Caco-2 (cell line): Measurements from ENCODE around the gene DNAJB2. TPM values are rescaled to one million over a fixed set of nuclear protein-coding genes. Genes with fewer than 3 reads are reported as not detected.

ENCODE experiments used
- BruUV-seq: library from RNA; stranded (reverse); fragments of 400-500 nt; replicated peaks from 2 replicates; lab custom pipeline; 2021; lab: Mats Ljungman, UMichigan
- CTCF ChIA-PET: fragments of 300-600 bp; sonication (Branson Sonifier 250); formaldehyde crosslinking; loops from one replicate; lab custom pipeline; 2022; ENCODE audit warnings: antibody characterized with exemption; lab: Charles Lee
- POLR2A ChIA-PET: fragments of 300-600 bp; sonication (Branson Sonifier 250); formaldehyde crosslinking; loops from one replicate; lab custom pipeline; 2022; ENCODE audit warnings: antibody characterized with exemption; lab: Charles Lee
- DNase-seq, 2 experiments: peaks; one replicate each; pipeline versions ENCODE4 v3.0.0 to v3.0.0-alpha.2; 2020 to 2022
- H3K27me3 ChIP-seq: replicated peaks from 2 replicates; pipeline ENCODE4 v1.6.0; 2011; ENCODE audit warnings: low read length; ENCODE audit not compliant: control insufficient read depth, insufficient read depth
- H3K36me3 ChIP-seq: 2 replicates; pipeline ENCODE4 v1.5.1; 2011; ENCODE audit warnings: low read length; ENCODE audit not compliant: control insufficient read depth, insufficient read depth
- H3K4me1 ChIP-seq: fragments of 250-450 bp; sonication (Bioruptor Pico); 2 replicates; pipeline ENCODE4 v1.5.1; 2020; ENCODE audit warnings: mild to moderate bottlenecking
- H3K4me3 ChIP-seq: 2 replicates; pipeline ENCODE4 v1.5.1; 2011; ENCODE audit warnings: low read depth, mild to moderate bottlenecking, control low read depth, low read length
- H3K9me3 ChIP-seq: fragments of 250-450 bp; sonication (Bioruptor Pico); 2 replicates; pipeline ENCODE4 v1.5.1; 2020; ENCODE audit warnings: mild to moderate bottlenecking, moderate library complexity
- H3K27ac Mint-ChIP-seq: one replicate; pipeline ENCODE4 v1.8.0; 2022; ENCODE audit warnings: mixed read lengths; ENCODE audit not compliant: unreplicated experiment
- H3K27me3 Mint-ChIP-seq: one replicate; pipeline ENCODE4 v1.8.0; 2022; ENCODE audit warnings: mixed read lengths; ENCODE audit not compliant: insufficient read depth, unreplicated experiment
- H3K36me3 Mint-ChIP-seq: one replicate; pipeline ENCODE4 v1.8.0; 2022; ENCODE audit warnings: mild to moderate bottlenecking, mixed read lengths; ENCODE audit not compliant: insufficient read depth, unreplicated experiment
- H3K4me1 Mint-ChIP-seq: one replicate; pipeline ENCODE4 v1.8.0; 2022; ENCODE audit warnings: low read depth, mixed read lengths; ENCODE audit not compliant: unreplicated experiment
- H3K4me3 Mint-ChIP-seq: one replicate; pipeline ENCODE4 v1.8.0; 2022; ENCODE audit warnings: mild to moderate bottlenecking, moderate library complexity, mixed read lengths; ENCODE audit not compliant: unreplicated experiment
- H3K9me3 Mint-ChIP-seq: one replicate; pipeline ENCODE4 v1.8.0; 2022; ENCODE audit warnings: mixed read lengths; ENCODE audit not compliant: unreplicated experiment
- CTCF ChIP-seq, 2 experiments: fragments of 200-600 bp in 1 of 2; IDR thresholded peaks; 1 replicate in 1 of 2; 2 replicates in 1 of 2; pipeline versions ENCODE4 v1.5.1 to v1.8.0; 2011 to 2022; ENCODE audit warnings: antibody characterized with exemption in 1 of 2, control low read depth in 1 of 2, inconsistent platforms in 1 of 2, low read depth in 1 of 2, low read length in 1 of 2, mild to moderate bottlenecking in 1 of 2, moderate library complexity in 1 of 2; ENCODE audit not compliant: insufficient read depth in 1 of 2, severe bottlenecking in 1 of 2, unreplicated experiment in 1 of 2
- intact Hi-C: fragments of 100-400 bp; cut with micrococcal nuclease; formaldehyde crosslinking; loops from one replicate; pipeline ENCODE4 v1.10.0; 2022; ENCODE audit not compliant: unreplicated experiment
- total RNA-seq: library from RNA; stranded (reverse); gene quantifications from 2 replicates; pipeline ENCODE4 v1.2.3, GENCODE V29; 2022

The DNAJB2 gene
- total RNA-seq, 1 experiment from 2014 or later = 61.2 TPM

- ChIA-PET POLR2A (interaction anchor here (0.6 to 1.7 kb wide), 4 partner anchors 13 to 56 kb away, joined by 3 to 7 read pairs (median 4); no protein-coding TSS in a partner anchor), CTCF (interaction anchor here (0.6 to 1.6 kb wide), 8 partner anchors 20 to 200 kb away, joined by 3 to 29 read pairs (median 4); partner anchors contain the start of gene TUBA4A)
- H3K4me1 ChIP-seq = peaks cover 37% of the 10 kb centered on the region
- no peak for DNase-seq
- H3K36me3 ChIP-seq = no peaks in the 10 kb centered on the region
- peaks cover 4% of the 10 kb centered on the region for H3K36me3 Mint-ChIP-seq
- H3K4me3 Mint-ChIP-seq = no peak overlapping the region
- BruUV-seq = no TSS peak
- H3K27me3 Mint-ChIP-seq = no peaks in the 10 kb centered on the region
- H3K27ac Mint-ChIP-seq = peak overlapping the region; percentile 82
- H3K27me3 ChIP-seq = no peaks in the 10 kb centered on the region
- no peak overlapping the region for H3K4me3 ChIP-seq
- H3K4me1 Mint-ChIP-seq = peaks cover 11% of the 10 kb centered on the region
- H3K9me3 Mint-ChIP-seq = no peaks in the 10 kb centered on the region
- H3K9me3 ChIP-seq = no peaks in the 10 kb centered on the region
- no peak for TF ChIP-seq CTCF (IDR thresholded peaks at IDR 0.05; ENCODE audit: insufficient read depth in 1 of 2, low read depth in 1 of 2, low read length in 1 of 2, severe bottlenecking in 1 of 2, unreplicated experiment in 1 of 2)
- intact Hi-C loops = no loop called here
Observed at GRCh38 chr2:219273937-219274336, 5.2 kb upstream of the DNAJB2 start.

- no peaks in the 10 kb centered on the region for H3K27me3 ChIP-seq
- peaks cover 7% of the 10 kb centered on the region for H3K36me3 Mint-ChIP-seq
- peaks cover 37% of the 10 kb centered on the region for H3K4me1 ChIP-seq
- peaks cover 11% of the 10 kb centered on the region for H3K4me1 Mint-ChIP-seq
- H3K4me3 Mint-ChIP-seq = peak overlapping the region; percentile 23
- intact Hi-C loops = no loop called here
- BruUV-seq = no TSS peak
- no peaks in the 10 kb centered on the region for H3K9me3 Mint-ChIP-seq
- no peak for TF ChIP-seq CTCF (IDR thresholded peaks at IDR 0.05; ENCODE audit: insufficient read depth in 1 of 2, low read depth in 1 of 2, low read length in 1 of 2, severe bottlenecking in 1 of 2, unreplicated experiment in 1 of 2)
- no peak overlapping the region for H3K4me3 ChIP-seq
- no peaks in the 10 kb centered on the region for H3K27me3 Mint-ChIP-seq
- ChIA-PET CTCF (interaction anchor here (0.6 to 1.6 kb wide), 9 partner anchors 14 to 200 kb away, joined by 3 to 29 read pairs (median 3); partner anchors contain the start of gene TUBA4A), POLR2A (interaction anchor here (0.6 to 1.7 kb wide), 5 partner anchors 13 to 57 kb away, joined by 3 to 7 read pairs (median 4); partner anchors contain the start of gene TUBA4A)
- no peaks in the 10 kb centered on the region for H3K36me3 ChIP-seq
- peak; percentile 72 for DNase-seq
- H3K27ac Mint-ChIP-seq = peak overlapping the region; percentile 82
- no peaks in the 10 kb centered on the region for H3K9me3 ChIP-seq
Observed at GRCh38 chr2:219274361-219274921, 4.7 kb upstream of the DNAJB2 start.

- Mint-ChIP-seq H3K36me3 (peaks cover 12% of the 10 kb centered on the region), H3K4me3 (peak overlapping the region; percentile 98), H3K27ac (peak overlapping the region; percentile 98), H3K27me3 (no peaks in the 10 kb centered on the region), H3K9me3 (no peaks in the 10 kb centered on the region), H3K4me1 (peaks cover 13% of the 10 kb centered on the region)
- Histone ChIP-seq H3K9me3 (no peaks in the 10 kb centered on the region), H3K4me1 (peaks cover 37% of the 10 kb centered on the region), H3K36me3 (peaks cover 3% of the 10 kb centered on the region), H3K4me3 (peak overlapping the region; percentile 85), H3K27me3 (no peaks in the 10 kb centered on the region)
- intact Hi-C loops = loop anchor here (1.0 to 5.0 kb wide), 2 partner anchors 17 to 101 kb away; partner anchors contain the start of genes CNPPD1 and RETREG2
- peak; percentile 83 to 90 for DNase-seq
- peak; percentile 92 to 96 for TF ChIP-seq CTCF (IDR thresholded peaks at IDR 0.05; ENCODE audit: insufficient read depth in 1 of 2, low read depth in 1 of 2, low read length in 1 of 2, severe bottlenecking in 1 of 2, unreplicated experiment in 1 of 2)
- no TSS peak for BruUV-seq
- ChIA-PET CTCF (interaction anchor here (0.5 to 5.8 kb wide), 18 partner anchors 8 to 381 kb away, joined by 3 to 92 read pairs (median 5); partner anchors contain the start of genes CNPPD1, DNPEP, GLB1L and STK16), POLR2A (interaction anchor here (0.6 to 1.5 kb wide), 12 partner anchors 14 to 709 kb away, joined by 3 to 18 read pairs (median 4); partner anchors contain the start of genes CNPPD1, DNPEP and TUBA4A)
Observed at GRCh38 chr2:219277703-219278654, 1.2 kb upstream of the DNAJB2 start.
